SK-N-SH treated with all-trans-retinoic acid at 6 μM for 48 hours (cell line): ENCODE results near the gene CASQ2.

Source experiments
- ARNTL ChIP-seq: fragments of 450-650 bp; formaldehyde crosslinking; IDR thresholded peaks from 2 replicates; pipeline ENCODE4 v1.5.0; 2020; ENCODE audit warnings: low read depth, mild to moderate bottlenecking, moderate library complexity, borderline replicate concordance
- ESRRG ChIP-seq: fragments of 250-450 bp; sonication (Bioruptor Pico); IDR thresholded peaks from 2 replicates; pipeline ENCODE4 v1.6.1; 2021; ENCODE audit warnings: mild to moderate bottlenecking
- OSR1 ChIP-seq: fragments of 250-450 bp; sonication (Bioruptor Pico); IDR thresholded peaks from 2 replicates; pipeline ENCODE4 v1.8.0; 2022; ENCODE audit warnings: moderate library complexity, mild to moderate bottlenecking, inconsistent platforms
- PPARA ChIP-seq: fragments of 250-450 bp; sonication (Bioruptor Pico); IDR thresholded peaks from 2 replicates; pipeline ENCODE4 v1.5.0; 2020; ENCODE audit warnings: mild to moderate bottlenecking, borderline replicate concordance
- SNAI2 ChIP-seq: fragments of 250-450 bp; sonication (Bioruptor Pico); IDR thresholded peaks from 2 replicates; pipeline ENCODE4 v1.5.0; 2020; ENCODE audit warnings: mild to moderate bottlenecking, moderate library complexity
- ZFP30 ChIP-seq: fragments of 450-650 bp; formaldehyde crosslinking; IDR thresholded peaks from 2 replicates; pipeline ENCODE4 v1.5.0; 2022; ENCODE audit warnings: mild to moderate bottlenecking, moderate library complexity
- ZNF565 ChIP-seq: fragments of 450-650 bp; formaldehyde crosslinking; conservative IDR thresholded peaks from 2 replicates; pipeline ENCODE4 v1.5.0; 2020; ENCODE audit warnings: low read depth, mild to moderate bottlenecking, moderate library complexity
- ZNF70 ChIP-seq: fragments of 450-650 bp; formaldehyde crosslinking; IDR thresholded peaks from 2 replicates; pipeline ENCODE4 v1.5.0; 2020; ENCODE audit warnings: mild to moderate bottlenecking, moderate library complexity
- ZNF8 ChIP-seq: fragments of 450-650 bp; formaldehyde crosslinking; IDR thresholded peaks from 2 replicates; pipeline ENCODE4 v1.5.0; 2020; ENCODE audit warnings: mild to moderate bottlenecking, moderate library complexity
- TF ChIP-seq, protein P1 (sequence below): fragments of 250-450 bp; sonication (Bioruptor Pico); IDR thresholded peaks from 2 replicates; pipeline ENCODE4 v1.8.0; 2020; ENCODE audit warnings: mild to moderate bottlenecking, moderate library complexity, borderline replicate concordance
- TF ChIP-seq, protein P2 (sequence below): fragments of 250-450 bp; sonication (Bioruptor Pico); IDR thresholded peaks from 2 replicates; pipeline ENCODE4 v1.5.1; 2020; ENCODE audit warnings: low read depth, mild to moderate bottlenecking, moderate library complexity
- TF ChIP-seq, protein P3 (sequence below): fragments of 250-450 bp; sonication (Bioruptor Pico); IDR thresholded peaks from 2 replicates; pipeline ENCODE4 v1.5.0; 2020; ENCODE audit warnings: mild to moderate bottlenecking, moderate library complexity
- TF ChIP-seq, protein P4 (sequence below): fragments of 250-450 bp; sonication (Bioruptor Pico); IDR thresholded peaks from 2 replicates; pipeline ENCODE4 v1.8.0; 2021; ENCODE audit warnings: low read depth, mild to moderate bottlenecking, moderate library complexity, borderline replicate concordance

DNA sequence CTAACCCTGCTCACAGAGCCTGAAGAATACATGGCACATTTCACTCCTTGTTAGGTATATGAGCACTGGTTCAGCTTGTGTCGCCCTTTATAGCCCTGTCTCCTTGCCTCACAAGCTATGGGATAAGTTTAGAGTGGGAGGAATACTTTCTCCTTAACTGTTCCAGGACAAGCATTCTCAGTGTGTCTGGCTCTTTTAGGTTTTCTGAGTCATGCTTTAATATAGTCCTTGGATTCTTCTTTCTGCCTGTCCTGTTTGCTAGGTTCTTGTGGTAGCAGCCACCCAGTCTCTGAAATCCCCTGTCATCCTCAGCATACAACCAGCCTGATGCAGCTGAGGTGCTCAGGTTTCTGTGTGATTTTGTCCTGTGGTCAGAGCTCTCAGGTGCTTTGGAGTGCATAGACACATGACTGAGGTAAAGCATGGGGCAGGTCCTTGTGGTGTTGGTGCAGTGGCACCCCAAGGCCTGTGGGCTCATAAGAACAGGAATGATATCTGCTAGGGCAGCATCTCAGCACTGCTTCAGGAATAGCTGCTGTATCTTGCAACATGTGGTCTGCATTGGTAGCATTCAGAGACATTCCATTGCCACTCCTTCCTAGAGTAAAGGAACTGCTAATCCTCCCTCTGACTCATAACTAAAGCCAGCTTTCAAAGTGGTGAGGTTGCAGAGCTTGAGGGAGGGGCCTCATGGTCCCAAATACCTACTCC lies 14.2 kb upstream of the CASQ2 start:
- TF ChIP-seq PPARA (CRISPR knock-in tag) (no peak), OSR1 (no peak), ZFP30 (CRISPR knock-in tag) (no peak), SNAI2 (CRISPR knock-in tag) (no peak), ARNTL (no peak), ZNF8 (no peak), ESRRG (CRISPR knock-in tag) (no peak), ZNF565 (CRISPR knock-in tag) (no peak), ZNF70 (no peak)
- TF ChIP-seq, protein P1, sequence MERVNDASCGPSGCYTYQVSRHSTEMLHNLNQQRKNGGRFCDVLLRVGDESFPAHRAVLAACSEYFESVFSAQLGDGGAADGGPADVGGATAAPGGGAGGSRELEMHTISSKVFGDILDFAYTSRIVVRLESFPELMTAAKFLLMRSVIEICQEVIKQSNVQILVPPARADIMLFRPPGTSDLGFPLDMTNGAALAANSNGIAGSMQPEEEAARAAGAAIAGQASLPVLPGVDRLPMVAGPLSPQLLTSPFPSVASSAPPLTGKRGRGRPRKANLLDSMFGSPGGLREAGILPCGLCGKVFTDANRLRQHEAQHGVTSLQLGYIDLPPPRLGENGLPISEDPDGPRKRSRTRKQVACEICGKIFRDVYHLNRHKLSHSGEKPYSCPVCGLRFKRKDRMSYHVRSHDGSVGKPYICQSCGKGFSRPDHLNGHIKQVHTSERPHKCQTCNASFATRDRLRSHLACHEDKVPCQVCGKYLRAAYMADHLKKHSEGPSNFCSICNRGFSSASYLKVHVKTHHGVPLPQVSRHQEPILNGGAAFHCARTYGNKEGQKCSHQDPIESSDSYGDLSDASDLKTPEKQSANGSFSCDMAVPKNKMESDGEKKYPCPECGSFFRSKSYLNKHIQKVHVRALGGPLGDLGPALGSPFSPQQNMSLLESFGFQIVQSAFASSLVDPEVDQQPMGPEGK (CRISPR knock-in tag) = no peak
- TF ChIP-seq, protein P2, sequence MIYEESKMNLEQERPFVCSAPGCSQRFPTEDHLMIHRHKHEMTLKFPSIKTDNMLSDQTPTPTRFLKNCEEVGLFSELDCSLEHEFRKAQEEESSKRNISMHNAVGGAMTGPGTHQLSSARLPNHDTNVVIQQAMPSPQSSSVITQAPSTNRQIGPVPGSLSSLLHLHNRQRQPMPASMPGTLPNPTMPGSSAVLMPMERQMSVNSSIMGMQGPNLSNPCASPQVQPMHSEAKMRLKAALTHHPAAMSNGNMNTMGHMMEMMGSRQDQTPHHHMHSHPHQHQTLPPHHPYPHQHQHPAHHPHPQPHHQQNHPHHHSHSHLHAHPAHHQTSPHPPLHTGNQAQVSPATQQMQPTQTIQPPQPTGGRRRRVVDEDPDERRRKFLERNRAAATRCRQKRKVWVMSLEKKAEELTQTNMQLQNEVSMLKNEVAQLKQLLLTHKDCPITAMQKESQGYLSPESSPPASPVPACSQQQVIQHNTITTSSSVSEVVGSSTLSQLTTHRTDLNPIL (CRISPR knock-in tag) = no peak
- TF ChIP-seq, protein P3, sequence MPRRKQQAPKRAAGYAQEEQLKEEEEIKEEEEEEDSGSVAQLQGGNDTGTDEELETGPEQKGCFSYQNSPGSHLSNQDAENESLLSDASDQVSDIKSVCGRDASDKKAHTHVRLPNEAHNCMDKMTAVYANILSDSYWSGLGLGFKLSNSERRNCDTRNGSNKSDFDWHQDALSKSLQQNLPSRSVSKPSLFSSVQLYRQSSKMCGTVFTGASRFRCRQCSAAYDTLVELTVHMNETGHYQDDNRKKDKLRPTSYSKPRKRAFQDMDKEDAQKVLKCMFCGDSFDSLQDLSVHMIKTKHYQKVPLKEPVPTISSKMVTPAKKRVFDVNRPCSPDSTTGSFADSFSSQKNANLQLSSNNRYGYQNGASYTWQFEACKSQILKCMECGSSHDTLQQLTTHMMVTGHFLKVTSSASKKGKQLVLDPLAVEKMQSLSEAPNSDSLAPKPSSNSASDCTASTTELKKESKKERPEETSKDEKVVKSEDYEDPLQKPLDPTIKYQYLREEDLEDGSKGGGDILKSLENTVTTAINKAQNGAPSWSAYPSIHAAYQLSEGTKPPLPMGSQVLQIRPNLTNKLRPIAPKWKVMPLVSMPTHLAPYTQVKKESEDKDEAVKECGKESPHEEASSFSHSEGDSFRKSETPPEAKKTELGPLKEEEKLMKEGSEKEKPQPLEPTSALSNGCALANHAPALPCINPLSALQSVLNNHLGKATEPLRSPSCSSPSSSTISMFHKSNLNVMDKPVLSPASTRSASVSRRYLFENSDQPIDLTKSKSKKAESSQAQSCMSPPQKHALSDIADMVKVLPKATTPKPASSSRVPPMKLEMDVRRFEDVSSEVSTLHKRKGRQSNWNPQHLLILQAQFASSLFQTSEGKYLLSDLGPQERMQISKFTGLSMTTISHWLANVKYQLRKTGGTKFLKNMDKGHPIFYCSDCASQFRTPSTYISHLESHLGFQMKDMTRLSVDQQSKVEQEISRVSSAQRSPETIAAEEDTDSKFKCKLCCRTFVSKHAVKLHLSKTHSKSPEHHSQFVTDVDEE (CRISPR knock-in tag) = no peak
- TF ChIP-seq, protein P4, sequence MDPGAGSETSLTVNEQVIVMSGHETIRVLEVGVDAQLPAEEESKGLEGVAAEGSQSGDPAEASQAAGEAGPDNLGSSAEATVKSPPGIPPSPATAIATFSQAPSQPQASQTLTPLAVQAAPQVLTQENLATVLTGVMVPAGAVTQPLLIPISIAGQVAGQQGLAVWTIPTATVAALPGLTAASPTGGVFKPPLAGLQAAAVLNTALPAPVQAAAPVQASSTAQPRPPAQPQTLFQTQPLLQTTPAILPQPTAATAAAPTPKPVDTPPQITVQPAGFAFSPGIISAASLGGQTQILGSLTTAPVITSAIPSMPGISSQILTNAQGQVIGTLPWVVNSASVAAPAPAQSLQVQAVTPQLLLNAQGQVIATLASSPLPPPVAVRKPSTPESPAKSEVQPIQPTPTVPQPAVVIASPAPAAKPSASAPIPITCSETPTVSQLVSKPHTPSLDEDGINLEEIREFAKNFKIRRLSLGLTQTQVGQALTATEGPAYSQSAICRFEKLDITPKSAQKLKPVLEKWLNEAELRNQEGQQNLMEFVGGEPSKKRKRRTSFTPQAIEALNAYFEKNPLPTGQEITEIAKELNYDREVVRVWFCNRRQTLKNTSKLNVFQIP (CRISPR knock-in tag) = no peak
